Mesenchymal stem cell (in vitro differentiated cells and primary cell): ENCODE results near the gene CYP2A13.
"Not testable (repeated sequence)": the region's sequence is repeated elsewhere in the genome, so short reads cannot be mapped to it uniquely, and the experiment has no call there.

Experiments
- DNase-seq: peaks from one replicate; pipeline ENCODE4 v3.0.0-alpha.2; 2013
- H2AFZ ChIP-seq: one replicate; pipeline ENCODE4 v1.6.1; 2013; ENCODE audit warnings: low read depth, mild to moderate bottlenecking, control low read depth, inconsistent platforms, low read length, moderate library complexity
- H2AK5ac ChIP-seq: 2 replicates; pipeline ENCODE4 v1.6.1; 2013; ENCODE audit warnings: low read length, moderate library complexity, mild to moderate bottlenecking, inconsistent platforms; ENCODE audit not compliant: severe bottlenecking
- H2BK120ac ChIP-seq: one replicate; pipeline ENCODE4 v1.6.1; 2013; ENCODE audit warnings: low read depth, mild to moderate bottlenecking, inconsistent platforms, low read length, moderate library complexity
- H2BK12ac ChIP-seq, 2 experiments: one replicate each; pipeline ENCODE4 v1.6.1; 2013; ENCODE audit warnings: inconsistent platforms in 2 of 2, low read length in 2 of 2, mild to moderate bottlenecking in 2 of 2, moderate library complexity in 2 of 2, control low read depth in 1 of 2
- H2BK15ac ChIP-seq: one replicate; pipeline ENCODE4 v1.6.1; 2013; ENCODE audit warnings: mild to moderate bottlenecking, low read depth, inconsistent platforms; ENCODE audit not compliant: poor library complexity, severe bottlenecking
- H2BK5ac ChIP-seq: 2 replicates; pipeline ENCODE4 v1.6.1; 2013; ENCODE audit warnings: low read depth, mild to moderate bottlenecking, low read length, control low read depth, inconsistent platforms; ENCODE audit not compliant: poor library complexity, severe bottlenecking
- H3K14ac ChIP-seq, 2 experiments: one replicate each; pipeline ENCODE4 v1.6.1; 2013; ENCODE audit warnings: inconsistent platforms in 2 of 2, low read length in 2 of 2, control low read depth in 1 of 2, mild to moderate bottlenecking in 1 of 2, moderate library complexity in 1 of 2
- H3K18ac ChIP-seq, 2 experiments: one replicate each; pipeline ENCODE4 v1.6.1; 2013; ENCODE audit warnings: inconsistent platforms in 2 of 2, low read length in 2 of 2, control low read depth in 1 of 2, low read depth in 1 of 2, mild to moderate bottlenecking in 1 of 2
- H3K23ac ChIP-seq, 2 experiments: one replicate each; pipeline ENCODE4 v1.6.1; 2013; ENCODE audit warnings: inconsistent platforms in 2 of 2, low read length in 2 of 2, mild to moderate bottlenecking in 2 of 2, moderate library complexity in 2 of 2, control low read depth in 1 of 2
- H3K27ac ChIP-seq: 2 replicates; pipeline ENCODE4 v1.5.1; 2013; ENCODE audit warnings: mild to moderate bottlenecking, moderate library complexity, low read length, control low read depth, inconsistent platforms; ENCODE audit not compliant: poor library complexity, severe bottlenecking
- H3K27me3 ChIP-seq, 2 experiments: 2 replicates each; pipeline versions ENCODE4 v1.6.1 to v1.7.0; 2013; ENCODE audit warnings: low read length in 2 of 2, mild to moderate bottlenecking in 2 of 2, moderate library complexity in 2 of 2, control low read depth in 1 of 2, inconsistent platforms in 1 of 2; ENCODE audit not compliant: control insufficient read depth in 1 of 2, insufficient read depth in 1 of 2
- H3K36me3 ChIP-seq, 2 experiments: 2 replicates each; pipeline versions ENCODE4 v1.6.1 to v1.7.0; 2013; ENCODE audit warnings: low read length in 2 of 2, control low read depth in 1 of 2, inconsistent platforms in 1 of 2, low read depth in 1 of 2, mild to moderate bottlenecking in 1 of 2; ENCODE audit not compliant: insufficient read depth in 2 of 2, control insufficient read depth in 1 of 2
- H3K4ac ChIP-seq, 2 experiments: one replicate each; pipeline ENCODE4 v1.6.1; 2013; ENCODE audit warnings: inconsistent platforms in 2 of 2, low read length in 2 of 2, mild to moderate bottlenecking in 2 of 2, moderate library complexity in 2 of 2, control low read depth in 1 of 2, low read depth in 1 of 2
- H3K4me1 ChIP-seq: 2 replicates; pipeline ENCODE4 v1.6.1; 2013; ENCODE audit warnings: low read depth, low read length, control low read depth; ENCODE audit not compliant: control insufficient read depth, insufficient read depth
- H3K4me2 ChIP-seq: 2 replicates; pipeline ENCODE4 v1.6.1; 2013; ENCODE audit warnings: low read length, mild to moderate bottlenecking, inconsistent platforms; ENCODE audit not compliant: poor library complexity, severe bottlenecking
- H3K4me3 ChIP-seq, 2 experiments: 2 replicates each; pipeline versions ENCODE4 v1.5.1 to v1.7.0; 2013; ENCODE audit warnings: low read length in 2 of 2, mild to moderate bottlenecking in 2 of 2, control low read depth in 1 of 2, low read depth in 1 of 2; ENCODE audit not compliant: insufficient read depth in 1 of 2
- H3K79me1 ChIP-seq: replicated peaks from 2 replicates; pipeline ENCODE4 v1.6.1; 2013; ENCODE audit warnings: mild to moderate bottlenecking, control low read depth, low read length, inconsistent platforms; ENCODE audit not compliant: poor library complexity, severe bottlenecking
- H3K9ac ChIP-seq: 2 replicates; pipeline ENCODE4 v1.7.0; 2013; ENCODE audit warnings: mild to moderate bottlenecking, low read length, moderate library complexity
- H3K9me3 ChIP-seq: 2 replicates; pipeline ENCODE4 v1.7.0; 2013; ENCODE audit warnings: mild to moderate bottlenecking, low read length; ENCODE audit not compliant: control insufficient read depth
- H4K8ac ChIP-seq: one replicate; pipeline ENCODE4 v1.6.1; 2013; ENCODE audit warnings: inconsistent platforms, mild to moderate bottlenecking, low read length, moderate library complexity
- H4K91ac ChIP-seq: one replicate; pipeline ENCODE4 v1.6.1; 2013; ENCODE audit warnings: mild to moderate bottlenecking, low read length, inconsistent platforms
- WGBS: methylation state at CpG from one replicate; pipeline ENCODE4 v1.1.7; 2013; ENCODE audit warnings: mixed read lengths; 5-methylcytosine and 5-hydroxymethylcytosine counted together

The CYP2A13 gene

DNA sequence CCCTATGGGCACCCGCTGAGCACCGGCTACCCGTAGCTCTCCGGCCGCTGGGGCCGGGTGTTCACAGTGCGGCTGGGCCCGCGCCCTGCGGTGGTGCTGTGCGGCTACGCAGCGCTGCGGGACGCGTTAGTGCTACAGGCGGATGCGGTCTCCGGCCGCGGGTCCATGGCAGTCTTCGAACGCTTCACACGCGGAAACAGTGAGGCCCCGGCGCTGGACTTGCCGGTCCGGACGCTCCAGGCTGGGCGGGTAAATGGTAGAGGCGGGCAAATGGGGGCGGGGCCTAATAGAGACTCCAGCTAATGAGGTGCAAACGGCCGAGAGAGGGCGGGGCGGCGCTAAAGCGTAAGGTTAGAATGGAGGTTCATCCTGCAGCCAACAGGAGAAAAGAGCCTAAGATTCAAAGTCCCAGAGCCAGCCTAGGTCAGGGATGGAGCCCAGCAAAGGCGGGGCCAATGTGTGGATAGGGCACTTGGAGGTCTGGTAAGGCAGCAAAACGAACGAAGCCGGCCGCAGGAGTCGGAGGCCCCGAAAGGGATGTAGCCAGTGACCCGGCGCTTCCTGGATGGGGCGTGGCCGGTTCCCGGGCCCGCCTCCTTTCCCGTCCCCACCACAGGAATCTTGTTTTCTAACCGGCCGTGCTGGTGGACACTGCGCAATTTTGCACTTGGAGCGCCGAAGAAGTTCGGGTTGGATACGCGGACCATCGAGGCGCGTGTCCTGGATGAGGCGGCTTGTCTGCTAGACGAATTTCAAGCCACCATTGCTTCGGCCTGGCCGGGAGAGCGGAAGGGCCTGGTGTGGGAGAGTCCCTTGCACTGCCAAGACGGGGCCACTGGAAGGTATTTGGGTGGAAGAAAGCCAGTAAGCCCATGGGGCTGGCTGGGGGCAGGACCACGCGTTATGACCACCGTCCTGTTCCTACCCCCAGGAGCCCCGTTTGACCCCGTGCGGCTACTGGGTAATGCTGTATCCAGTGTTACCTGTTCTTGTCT lies 47.4 kb downstream of the CYP2A13 start:
- peak overlapping the region in 1 of 2 experiments; percentile 48 for H3K18ac ChIP-seq
- not testable (repeated sequence) for H3K23ac ChIP-seq, H3K4me1 ChIP-seq, H3K27ac ChIP-seq, H3K79me1 ChIP-seq, H2BK15ac ChIP-seq, H3K4ac ChIP-seq, H2AK5ac ChIP-seq, H2BK120ac ChIP-seq, H3K36me3 ChIP-seq, H2BK12ac ChIP-seq, H4K91ac ChIP-seq, H2BK5ac ChIP-seq, H3K9ac ChIP-seq, H3K4me2 ChIP-seq, H3K14ac ChIP-seq, H3K9me3 ChIP-seq
- peak; percentile 55 for DNase-seq
- peak overlapping the region; percentile 49 for H4K8ac ChIP-seq
- peaks cover 20 to 42% of the 10 kb centered on the region in 2 experiments for H3K27me3 ChIP-seq
- H3K4me3 ChIP-seq, result peak overlapping the region in 1 of 2 experiments; percentile 54
- WGBS, result 23% methylated on average over 38 of the region's 76 CpGs
- peak overlapping the region; percentile 84 for H2AFZ ChIP-seq

DNA sequence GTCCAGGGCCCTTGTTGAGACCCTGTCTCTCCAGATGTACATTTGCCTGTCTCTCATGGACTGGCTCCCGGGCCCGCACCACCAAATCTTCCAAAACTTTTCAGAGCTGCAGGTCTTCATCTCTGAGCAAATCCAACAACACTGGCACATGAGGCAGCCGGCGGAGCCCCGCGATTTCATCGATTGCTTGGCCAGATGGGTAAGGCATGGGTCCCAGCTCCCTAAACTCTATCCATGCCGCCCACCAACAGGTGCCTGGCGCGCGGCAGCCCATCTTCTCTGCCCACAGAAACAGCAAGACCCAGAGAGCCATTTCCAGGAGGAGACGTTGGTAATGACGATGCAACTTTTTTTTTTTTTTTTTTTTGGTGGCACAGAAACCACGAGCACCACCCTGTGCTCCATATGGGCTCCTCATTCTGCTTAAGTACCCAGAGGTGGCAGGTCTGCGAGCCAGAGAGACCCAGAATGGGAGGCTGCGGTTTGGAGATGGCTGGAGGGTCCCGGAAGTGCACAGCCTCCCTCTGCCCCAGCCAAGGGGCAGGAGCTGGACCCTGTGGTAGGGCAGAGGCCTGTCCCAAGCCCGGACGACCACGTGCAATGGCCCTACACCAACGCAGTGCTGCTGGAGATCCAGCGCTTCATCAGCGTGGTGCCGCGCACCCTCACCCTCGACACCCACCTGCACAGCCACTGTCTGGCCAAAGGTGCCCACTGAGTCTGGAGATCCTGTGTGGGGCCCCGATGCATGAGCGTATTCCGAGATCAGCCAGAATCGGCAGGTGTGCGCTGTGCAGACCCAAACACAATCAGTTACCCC lies 48.6 kb downstream of the CYP2A13 start:
- Histone ChIP-seq H2BK120ac (no peak overlapping the region), H3K4me1 (no peaks in the 10 kb centered on the region), H3K36me3 (no peaks in the 10 kb centered on the region), H3K27me3 (peaks cover 13 to 34% of the 10 kb centered on the region in 2 experiments), H3K18ac (no peak overlapping the region), H2BK15ac (no peak overlapping the region), H3K79me1 (no peaks in the 10 kb centered on the region), H3K9me3 (no peaks in the 10 kb centered on the region), H3K27ac (no peak overlapping the region), H2AFZ (no peak overlapping the region), H3K23ac (no peak overlapping the region), H3K4me2 (no peak overlapping the region), H3K4ac (no peak overlapping the region), H4K91ac (no peak overlapping the region), H3K4me3 (no peak overlapping the region), H2BK5ac (no peak overlapping the region), H3K9ac (no peak overlapping the region), H2AK5ac (no peak overlapping the region), H4K8ac (no peak overlapping the region), H2BK12ac (no peak overlapping the region), H3K14ac (no peak overlapping the region)
- WGBS, result 97% methylated on average over 30 of the region's 31 CpGs
- DNase-seq, result no peak

DNA sequence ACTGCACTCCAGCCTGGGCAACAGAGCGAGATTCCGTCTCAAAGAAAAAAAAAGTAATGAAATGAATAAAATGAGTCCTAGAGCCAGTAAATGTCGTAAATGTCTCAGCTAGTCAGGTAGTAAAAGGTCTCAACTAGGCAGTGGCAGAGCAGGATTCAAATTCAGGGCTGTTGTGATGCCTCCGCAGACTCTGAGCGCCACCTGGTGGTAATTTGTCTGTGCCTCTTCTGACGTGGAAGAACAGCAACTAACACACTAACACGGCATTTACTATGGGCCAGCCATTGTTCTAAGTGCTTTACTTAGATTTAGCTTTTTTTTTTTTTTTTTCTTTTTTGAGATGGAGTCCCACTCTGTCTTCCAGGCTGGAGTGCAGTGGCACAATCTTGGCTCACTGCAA lies 56.2 kb downstream of the CYP2A13 start:
- peak; percentile 79 for DNase-seq
- WGBS, result 30% methylated on average over 7 of the region's 7 CpGs
- H3K9ac ChIP-seq, result no peak overlapping the region

More for the DNA sequence above, 56.2 kb downstream of the CYP2A13 start:
- Histone ChIP-seq H3K4ac (no peak overlapping the region), H3K9me3 (no peaks in the 10 kb centered on the region), H3K27ac (no peak overlapping the region), H3K18ac (no peak overlapping the region), H3K79me1 (no peaks in the 10 kb centered on the region), H3K4me2 (no peak overlapping the region), H2AFZ (no peak overlapping the region), H3K14ac (no peak overlapping the region), H3K36me3 (no peaks in the 10 kb centered on the region), H3K27me3 (peaks cover 3 to 22% of the 10 kb centered on the region in 2 experiments), H2AK5ac (no peak overlapping the region), H2BK5ac (no peak overlapping the region), H2BK12ac (no peak overlapping the region), H3K4me3 (no peak overlapping the region), H2BK15ac (no peak overlapping the region), H4K91ac (no peak overlapping the region), H3K23ac (no peak overlapping the region), H4K8ac (no peak overlapping the region), H3K4me1 (no peaks in the 10 kb centered on the region), H2BK120ac (no peak overlapping the region)
